Non-pigmented ciliary epithelial cell (primary cell): ENCODE measurements around the gene ATP5PD.
"Not testable (repeated sequence)": the region's sequence is repeated elsewhere in the genome, so short reads cannot be mapped to it uniquely, and the experiment has no call there.

Source experiments
- DNase-seq: peaks from one replicate; pipeline ENCODE4 v3.0.0-alpha.2; 2010; ENCODE audit warnings: low read depth

The ATP5PD gene

DNA sequence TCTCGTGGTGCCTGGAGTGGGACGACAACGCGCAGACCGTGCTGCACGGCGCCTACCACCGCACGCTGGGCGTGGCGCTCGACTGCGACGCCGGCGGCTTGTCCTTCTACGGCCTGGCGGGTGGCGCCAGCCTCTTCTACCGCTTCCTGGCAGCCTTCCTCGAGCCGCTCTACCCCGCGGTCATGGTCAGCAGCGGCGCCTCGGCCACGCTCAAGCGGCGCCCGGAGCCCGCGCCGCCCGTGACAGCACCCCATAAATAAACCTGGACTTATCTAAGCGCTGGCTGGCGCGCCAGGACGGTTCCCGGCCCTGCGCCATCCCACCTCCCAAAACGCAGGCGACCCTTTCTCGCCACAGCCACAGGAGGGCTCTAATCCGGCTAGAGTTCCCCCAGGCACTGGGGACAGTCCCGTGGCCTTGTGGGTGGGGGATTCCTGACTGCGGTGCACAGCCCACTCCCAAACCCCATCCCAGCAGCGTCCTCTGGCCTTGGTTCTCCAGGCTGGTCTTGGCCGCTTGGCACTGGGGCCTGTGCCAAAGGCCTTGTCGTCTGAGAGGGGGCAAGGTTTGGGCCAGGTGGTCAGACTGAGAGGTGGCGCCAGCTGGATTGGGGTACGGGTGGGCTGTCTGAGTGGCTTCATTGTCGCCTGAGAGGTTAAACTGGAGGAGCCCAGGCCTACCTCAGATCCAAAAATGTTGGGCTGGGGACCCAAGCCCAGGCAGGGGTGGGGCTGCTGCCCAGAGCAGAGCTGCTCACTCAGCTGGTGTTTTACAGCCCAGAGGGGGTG, 30.9 kb upstream of the ATP5PD start:
- no peak for DNase-seq

DNA sequence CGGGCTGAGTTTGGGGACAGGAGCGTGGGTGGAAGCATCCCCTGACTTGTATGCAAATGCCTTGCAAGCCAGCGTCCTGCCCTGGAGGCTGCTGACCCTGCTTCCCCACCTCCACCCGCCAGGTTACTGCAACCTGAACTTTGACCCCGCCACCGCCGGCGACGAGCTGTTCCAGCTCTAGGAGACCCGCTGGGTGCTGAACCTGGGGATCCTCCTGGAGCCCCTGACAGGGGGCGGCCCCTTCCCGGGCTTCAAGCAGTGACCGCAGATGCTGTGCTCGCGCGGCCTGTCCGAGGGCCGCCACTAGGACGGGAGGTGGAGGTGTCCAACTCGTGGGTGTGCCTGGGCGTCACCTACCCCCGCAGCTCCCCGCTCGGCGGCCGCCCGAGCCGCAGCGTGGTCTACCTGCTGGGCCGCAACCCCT, 30.3 kb upstream of the ATP5PD start:
- DNase-seq: no peak

DNA sequence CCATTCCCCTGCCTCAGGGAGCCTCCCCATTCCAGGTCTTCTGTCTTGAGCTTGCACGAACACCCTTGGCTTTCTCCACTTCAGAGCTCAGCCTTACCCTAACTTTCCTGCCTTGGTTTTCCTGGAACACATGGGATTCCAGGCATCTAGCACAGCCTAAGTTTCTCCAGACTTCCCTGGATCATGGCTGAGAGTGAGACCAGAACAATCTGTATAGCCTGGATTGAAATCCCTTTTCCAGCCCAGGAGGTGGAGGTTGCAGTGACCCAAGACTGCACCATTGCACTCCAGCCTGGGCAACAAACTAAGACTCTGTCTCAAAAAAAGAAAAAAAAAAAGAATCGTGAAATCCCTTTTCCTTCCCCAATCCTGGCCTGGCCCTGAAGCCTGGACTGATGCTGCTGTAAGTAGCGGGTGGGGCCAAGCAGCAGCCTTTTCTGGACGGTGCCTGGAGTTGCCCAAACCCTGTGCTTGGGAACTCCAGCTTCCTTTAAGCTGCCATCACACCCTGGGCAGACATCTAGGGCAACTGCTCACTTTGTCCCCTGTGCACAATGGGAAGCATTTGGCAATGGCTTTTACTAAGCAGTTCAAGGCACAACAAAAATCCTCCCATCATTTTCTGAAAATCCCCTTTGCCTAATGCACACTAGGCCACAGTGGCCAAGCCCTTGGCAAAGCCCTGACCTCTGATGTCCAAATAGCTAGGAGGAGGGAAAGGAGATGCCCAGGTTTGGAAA, 29.0 kb upstream of the ATP5PD start:
- DNase-seq: no peak

DNA sequence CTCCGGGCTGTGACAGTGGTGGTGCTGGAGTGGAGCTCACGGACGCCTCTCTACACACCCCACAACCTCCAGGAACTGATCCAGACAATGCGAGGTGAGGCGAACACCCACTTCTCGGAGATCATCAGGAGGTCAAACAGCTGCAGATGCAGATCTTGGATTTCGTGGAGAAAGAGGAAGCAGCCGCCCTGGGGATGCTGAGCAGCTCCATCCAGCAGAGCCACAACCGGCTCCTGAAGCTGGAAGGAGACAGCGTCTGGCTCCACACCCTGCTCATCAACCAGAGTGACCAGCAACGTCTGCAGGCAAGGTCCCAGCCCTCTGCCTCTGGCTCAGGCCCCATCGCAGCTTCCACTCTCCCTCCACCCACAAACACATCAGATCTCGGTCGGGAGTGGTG, 27.8 kb upstream of the ATP5PD start:
- no peak for DNase-seq

DNA sequence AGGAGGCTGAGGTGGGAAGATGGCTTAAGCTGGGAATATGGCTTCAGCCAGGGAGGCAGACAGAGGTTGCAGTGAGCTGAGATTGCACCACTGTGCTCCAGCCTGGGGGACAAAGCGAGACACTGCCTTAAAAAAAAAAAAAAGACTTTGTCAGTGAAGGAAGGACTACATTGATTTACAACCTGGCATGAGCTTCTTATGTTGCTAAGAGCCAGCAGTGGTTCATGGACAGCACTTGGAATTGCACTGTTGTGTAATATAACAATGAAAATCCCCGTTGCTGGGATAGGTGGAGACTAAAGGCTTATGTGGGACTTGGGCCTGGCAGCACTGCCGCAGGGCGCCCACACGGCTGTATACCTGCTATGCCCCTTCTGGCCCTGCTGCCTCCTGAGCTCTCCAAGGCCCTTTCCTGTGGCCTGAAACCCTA, 26.9 kb upstream of the ATP5PD start:
- DNase-seq: no peak

DNA sequence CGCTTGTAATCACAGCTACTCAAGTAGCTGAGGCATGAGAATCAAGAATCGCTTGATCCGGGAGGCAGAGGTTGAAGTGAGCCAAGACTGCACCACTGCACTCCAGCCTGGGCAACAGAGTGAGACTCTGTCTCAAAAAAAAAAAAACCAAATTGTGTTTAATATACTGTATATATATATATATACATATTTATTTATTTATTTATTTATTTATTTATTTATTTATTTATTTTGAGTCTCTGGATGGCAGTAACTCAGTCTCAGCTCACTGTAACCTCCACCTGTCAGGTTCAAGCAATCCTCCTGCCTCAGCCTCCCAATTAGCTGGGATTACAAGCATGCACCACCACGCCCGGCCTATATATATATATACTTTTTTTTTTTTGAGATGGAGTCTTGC, 26.1 kb upstream of the ATP5PD start:
- DNase-seq: not testable (repeated sequence)

DNA sequence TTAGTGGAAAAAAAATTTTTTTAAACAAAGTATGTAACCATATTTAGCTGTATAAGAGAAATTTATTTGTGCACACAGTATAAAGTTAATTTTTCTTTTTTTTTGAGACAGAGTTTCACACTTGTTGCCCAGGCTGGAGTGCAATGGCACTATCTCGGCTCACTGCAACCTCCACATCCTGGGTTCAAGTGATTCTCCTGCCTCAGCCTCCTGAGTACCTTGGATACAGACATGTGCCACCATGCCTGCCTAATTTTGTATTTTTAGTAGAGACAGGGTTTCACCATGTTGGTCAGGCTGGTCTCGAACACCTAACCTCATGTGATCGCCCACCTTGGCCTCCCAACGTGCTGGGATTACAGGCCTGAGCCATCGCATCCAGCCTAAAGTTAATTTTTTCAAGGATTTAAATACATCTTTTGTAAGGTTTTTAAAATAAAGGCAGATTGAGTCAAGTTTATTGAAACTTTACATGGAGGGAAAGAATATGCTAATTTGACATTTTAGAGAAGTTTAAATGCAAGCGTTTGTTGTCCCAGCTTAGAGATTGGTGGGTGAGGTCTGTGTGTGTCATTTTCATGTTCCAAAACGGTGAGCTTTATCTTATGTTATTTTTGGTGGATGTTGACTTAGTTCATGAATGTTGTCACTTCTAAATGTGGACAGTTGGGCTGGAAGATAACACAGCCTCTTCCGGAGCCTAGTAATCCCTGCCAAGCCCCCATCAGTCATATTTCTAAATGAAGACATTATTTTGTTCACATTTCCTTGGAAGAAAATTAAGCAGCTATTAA, 24.9 kb upstream of the ATP5PD start:
- not testable (repeated sequence) for DNase-seq

DNA sequence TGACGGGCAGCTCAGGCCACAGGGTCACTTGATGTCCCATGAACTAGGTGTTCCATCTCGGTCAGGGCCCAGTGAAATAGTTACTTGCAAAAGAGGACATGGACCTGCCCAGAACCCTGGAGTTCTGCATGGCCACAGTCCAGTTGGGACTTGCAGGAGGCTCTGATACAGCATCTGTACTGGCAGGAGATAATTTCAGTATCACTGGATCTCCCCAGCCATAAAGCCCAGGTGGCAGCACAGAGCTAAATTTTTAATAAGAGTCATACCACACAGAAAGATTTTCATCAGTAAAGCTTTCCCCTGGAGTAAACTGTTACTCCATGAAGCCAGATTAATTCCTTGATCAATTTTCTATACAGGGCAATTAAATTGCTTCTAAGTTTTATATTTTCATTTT, 23.0 kb upstream of the ATP5PD start:
- no peak for DNase-seq

DNA sequence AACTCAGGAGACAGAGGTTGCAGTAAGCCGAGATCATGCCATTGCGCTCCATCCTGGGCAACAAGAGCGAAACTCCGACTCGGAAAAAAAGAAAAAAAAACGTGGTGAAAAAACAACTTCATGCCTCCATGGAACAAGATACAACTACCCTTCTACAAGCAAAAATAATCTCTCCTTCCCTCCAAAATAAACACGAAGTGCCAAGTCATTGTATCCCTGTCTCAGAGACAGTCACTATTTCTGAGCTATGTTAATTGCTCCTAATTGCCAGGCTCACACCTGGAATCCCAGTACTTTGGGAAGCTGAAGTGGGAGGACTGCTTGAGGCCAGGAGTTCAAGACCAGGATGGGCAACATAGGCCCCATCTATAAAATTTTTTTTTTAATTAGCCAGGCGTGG, 22.0 kb upstream of the ATP5PD start:
- no peak for DNase-seq

DNA sequence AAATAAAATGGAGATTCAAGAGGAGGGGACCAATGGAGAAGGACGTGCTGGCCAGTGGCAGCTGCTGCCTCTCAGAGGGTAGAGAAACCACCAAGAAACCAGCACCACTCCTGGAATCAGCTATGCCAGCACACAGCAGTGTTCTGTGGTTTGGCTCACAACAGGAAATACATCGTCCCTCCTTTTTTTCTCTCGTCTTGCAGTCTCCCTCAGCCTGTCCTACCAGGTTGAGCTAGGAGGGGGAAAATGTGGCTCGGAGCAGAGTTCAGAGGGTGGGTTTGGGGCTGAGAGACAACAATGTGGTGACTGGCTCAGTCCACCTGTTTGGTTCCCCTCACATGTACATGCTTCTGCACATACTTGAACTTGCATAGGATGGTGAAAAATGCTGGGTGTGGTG, 21.1 kb upstream of the ATP5PD start:
- DNase-seq: no peak

DNA sequence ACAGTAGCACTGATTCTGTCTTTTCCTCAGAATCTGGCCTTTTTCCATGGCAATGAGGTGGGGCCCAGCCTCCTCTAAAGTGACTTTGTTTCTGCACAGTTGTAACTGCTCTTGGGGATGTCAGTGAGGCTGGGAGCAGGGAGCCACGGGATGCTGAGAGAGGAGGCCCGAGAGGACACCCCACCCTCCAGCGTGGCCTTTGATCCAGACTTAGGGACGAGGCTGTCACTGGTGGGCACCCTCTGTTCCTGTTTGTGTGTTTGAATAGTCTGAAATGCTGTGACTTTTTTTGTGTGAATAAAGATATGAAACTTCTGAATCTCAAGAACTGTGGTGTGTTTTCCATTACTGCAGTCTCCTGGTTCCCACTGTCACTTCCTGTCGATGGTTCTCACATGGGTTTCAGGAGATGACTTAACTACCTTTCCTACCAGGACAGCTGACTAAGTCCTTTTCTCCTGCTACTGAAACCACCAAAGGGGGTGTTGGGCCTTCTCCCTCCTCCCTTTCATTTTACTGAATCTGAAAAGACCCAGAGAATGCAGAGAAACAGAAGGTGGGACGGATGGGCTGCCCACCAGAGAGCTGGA, 18.9 kb upstream of the ATP5PD start:
- no peak for DNase-seq

DNA sequence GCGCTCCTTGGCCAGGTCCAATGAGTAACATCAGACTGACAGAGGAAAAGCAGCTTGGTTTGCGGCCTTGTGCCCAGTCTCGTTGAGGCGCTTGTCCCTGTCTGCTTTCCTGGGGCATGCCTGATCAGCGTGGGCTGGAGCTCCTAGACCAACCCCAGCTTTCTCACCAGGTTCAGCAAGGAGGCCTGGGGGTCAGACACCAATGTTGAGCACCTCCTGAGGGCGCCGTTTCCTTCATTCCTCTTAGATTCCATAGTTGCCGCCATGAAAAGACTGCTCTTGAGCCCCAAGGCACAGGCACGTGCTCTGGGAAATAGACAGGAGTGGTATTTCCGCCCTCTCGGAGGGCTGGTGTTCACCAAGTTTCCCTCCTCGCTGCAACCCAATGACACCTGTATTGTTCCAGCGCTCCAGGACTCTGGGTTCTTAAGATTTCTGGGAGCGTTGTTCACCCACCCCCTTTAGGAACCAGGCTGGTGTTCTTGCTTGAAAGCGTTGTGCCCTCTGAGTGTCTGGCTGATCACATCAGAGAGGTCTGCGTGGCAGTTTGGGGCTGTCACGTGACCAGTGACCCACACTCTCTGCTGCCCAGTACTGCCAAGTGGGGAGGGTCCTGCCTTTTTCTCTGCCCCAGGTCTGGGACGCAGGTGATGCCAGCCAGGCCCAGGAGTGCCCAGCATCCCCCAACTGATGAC, 18.2 kb upstream of the ATP5PD start:
- no peak for DNase-seq

DNA sequence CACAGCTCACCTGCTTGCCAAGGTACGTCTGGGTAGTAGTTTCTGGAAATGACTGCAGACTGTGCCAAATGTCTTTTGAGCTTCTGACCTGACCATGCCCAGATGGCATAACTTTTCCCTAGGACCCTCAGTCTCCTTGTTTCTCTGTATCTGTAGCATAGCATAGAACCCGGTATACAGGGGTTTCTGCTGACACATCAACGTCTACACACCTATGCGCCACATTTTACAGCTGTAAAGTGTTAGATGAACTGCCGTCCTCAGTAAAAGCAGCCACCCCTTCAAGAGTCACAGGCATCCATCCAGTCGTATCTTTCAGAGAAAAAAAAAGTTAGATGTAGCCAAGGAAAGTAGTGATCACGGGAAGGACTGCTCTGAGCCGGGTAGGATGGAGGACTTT, 17.7 kb upstream of the ATP5PD start:
- DNase-seq: no peak

DNA sequence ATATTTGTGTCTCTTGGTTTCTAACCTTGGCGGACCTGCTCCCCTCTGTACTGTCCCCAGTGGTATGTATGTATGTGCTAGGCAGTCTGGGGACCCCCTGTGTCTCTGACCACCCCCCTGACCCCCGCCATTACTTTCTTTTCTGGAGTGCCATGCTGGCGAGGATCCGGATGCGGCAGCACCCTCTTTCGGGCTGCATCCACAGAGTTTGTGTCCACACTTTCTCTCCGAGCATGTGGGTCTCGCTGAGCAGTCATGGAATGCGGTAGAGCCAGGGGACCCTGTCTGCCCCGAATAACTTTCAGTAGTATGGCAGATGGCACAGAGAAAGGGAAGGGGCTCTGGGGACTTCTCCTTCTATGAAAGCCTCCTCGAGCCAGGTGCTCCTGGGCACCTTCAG, 17.3 kb upstream of the ATP5PD start:
- DNase-seq: no peak

DNA sequence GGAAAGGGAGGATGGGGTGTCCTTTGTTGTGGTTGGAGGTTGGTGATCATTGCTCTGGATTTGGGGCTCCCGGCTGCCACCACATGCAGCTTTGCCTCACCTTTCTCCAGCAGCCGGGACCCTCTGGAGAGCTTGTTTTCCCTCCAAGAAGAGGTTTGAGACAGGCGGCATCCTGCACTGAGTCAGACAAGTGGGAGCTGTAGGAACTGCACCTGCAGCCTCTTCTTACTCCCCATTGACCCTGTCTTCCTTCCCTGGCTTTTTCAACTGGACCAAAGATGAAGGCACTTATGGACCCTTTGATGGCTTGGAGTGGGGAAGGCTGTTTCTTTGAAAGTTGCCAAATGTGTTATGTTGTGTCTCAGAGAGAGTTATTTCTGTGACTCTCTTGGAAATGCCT, 16.9 kb upstream of the ATP5PD start:
- DNase-seq: no peak

DNA sequence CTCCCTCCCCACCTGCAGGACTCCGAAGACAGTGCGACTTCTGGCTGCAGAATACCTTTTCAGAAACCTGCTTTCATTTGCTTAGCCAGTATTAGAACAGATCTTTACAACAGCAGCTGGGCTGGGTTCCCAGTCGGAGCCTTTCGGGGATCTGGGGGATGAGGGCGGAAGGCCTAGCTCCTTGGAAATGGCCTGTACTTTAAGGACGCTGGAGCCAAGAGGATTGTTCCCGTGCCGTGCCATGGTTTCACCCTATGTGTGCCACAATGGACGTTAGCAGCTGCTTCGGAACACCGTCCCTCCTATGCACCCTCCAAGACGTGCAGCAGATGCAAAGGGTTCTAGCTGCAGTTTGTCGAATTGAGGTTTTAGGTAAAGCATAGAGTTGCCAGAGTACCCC, 16.4 kb upstream of the ATP5PD start:
- no peak for DNase-seq

DNA sequence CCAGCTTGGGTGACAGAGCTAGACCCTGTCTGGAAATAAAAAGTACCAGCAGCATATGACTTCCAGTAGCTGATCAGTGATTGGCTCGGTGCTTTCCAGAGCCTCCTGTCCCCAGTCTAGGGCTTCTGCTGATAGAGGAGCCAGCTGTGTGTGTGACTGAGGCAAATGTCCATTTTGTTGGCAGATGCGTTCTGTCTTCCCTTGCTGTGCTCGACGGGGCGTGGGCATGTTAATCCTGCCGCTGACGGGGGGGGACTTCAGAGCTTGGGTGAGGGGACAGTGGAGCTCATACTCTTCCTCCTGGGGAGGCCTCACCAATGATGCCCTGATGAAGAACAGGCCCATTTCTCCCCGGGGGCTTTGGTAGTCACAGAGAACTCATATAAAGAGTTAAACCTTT, 14.8 kb upstream of the ATP5PD start:
- no peak for DNase-seq

DNA sequence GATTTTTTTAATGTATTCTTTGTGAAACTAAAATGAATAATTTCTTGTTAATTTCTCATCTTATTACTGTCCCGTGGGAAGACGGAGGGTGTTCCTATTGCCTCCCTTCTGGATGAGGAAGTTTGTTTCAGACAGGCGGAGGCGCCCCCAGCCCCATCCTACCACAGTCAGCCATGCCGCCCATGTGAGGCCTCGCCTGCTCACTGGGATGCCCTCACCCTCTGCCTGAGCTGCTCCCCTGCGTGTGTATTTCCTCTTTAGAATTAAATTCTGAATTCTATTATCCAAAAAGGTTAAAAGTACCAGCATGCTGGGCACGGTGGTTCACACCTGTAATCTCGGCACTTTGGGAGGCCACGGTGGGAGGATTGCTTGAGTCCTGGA, 14.3 kb upstream of the ATP5PD start:
- no peak for DNase-seq

DNA sequence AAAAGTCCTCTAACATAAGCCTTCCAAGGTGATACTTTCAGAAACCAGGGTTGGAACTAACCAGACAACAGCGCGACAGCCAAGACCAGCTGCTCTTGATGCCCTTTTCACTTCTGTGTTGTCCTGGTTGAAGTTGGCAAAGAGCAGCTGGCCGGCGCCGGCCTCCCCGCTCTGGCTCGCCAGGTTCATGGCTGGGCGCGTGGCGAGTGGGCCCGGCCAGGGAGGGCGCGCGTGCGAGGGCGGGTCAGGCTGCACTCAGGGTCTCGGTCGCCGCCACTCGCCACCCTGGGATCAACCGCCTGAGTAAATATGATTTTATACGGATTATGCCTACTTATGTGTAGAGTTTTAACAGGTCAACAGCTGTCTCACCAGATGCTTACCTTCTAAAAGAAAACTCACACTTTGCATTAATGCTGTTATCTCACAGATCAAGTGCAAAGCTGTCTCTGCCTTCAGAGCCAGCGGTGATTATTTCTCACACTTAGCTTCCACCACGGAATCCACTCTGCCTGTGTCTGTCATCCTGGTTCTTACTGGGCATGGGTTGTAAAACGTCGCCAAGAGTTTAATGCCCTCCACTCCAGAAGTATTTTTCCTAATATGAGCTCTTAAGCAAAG, 13.8 kb upstream of the ATP5PD start:
- no peak for DNase-seq

DNA sequence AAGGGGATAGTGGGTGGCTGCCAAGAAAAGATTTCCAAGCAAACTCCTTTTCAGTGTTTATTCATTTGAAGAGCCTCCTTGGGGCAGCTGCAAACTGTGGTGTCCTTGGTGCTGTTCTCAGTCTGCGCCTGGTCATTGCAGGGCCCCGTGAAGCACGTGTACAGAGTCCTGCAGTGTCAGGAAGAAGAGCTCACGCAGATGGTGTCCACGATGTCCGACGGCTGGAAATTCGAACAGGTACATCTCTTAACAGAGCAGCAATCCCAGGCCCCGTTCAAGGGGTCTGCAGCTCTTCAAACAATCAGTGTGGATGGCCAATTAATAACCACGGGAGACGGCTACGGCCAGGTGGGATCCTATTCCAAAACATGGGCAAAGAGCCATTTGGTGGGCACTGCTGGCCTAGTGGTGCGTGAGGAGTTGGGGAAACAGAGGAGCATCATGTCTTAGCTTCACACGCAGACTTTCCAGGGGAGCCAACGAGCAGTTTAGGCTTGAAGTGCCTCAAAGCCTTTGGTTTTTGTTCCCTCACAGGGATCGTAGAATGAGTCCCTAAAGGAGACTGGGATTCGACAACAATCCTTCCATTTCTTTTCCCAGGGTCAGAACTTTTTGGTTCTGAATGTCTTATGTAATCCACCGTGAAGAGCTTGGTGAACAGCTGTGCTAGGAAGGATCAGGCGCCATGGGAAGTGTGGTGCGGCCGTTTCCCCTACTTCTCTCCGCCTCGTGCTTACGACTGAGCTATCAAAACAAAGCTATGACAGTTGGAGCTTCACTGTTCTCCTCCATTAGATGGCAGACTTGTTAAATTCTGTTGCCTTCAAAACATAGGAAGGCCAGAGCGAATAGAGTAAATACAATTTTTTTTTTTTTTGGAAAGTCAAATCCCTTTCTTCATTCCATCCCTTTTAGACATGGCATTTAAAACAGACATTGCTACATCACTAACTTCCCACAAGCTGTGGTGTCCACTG, 12.9 kb upstream of the ATP5PD start:
- DNase-seq: no peak
